Tibial nerve (tissue), 4 donors: ENCODE data around the gene SBK3.

Experiments used
- CTCF ChIP-seq, 5 experiments: fragments of 200-600 bp in 3 of 5; fragments of 450-650 bp in 2 of 5; sonication (generic) in 3 of 5; IDR thresholded peaks; one replicate each; pipeline ENCODE4 v1.5.1; 2016 to 2019; ENCODE audit warnings: antibody characterized with exemption in 5 of 5, mild to moderate bottlenecking in 3 of 5, moderate library complexity in 2 of 5
- EP300 ChIP-seq, 2 donors: sonication (generic); formaldehyde crosslinking; IDR thresholded peaks; one replicate each; pipeline ENCODE4 v1.6.1; 2017; ENCODE audit warnings: antibody characterized with exemption in 2 of 2, mild to moderate bottlenecking in 1 of 2

GRCh38 chr19:55539090-55539984 is 6.0 kb downstream of the SBK3 start:
- TF ChIP-seq CTCF (IDR thresholded peaks at IDR 0.05) (no peak), EP300 (IDR thresholded peaks at IDR 0.05) (no peak)
